Measurements from ENCODE around the gene LARP4B.
A peak's percentile ranks its signal among the peaks of the same experiment; 100 is the strongest.

The LARP4B gene

GRCh38 chr10:932589-932988, 1.1 kb upstream of the LARP4B start:
- intact Hi-C loops (cut with DNase I): loop anchor here (5.0 kb wide), 2 partner anchors 55 to 115 kb away; partner anchors contain the start of genes GTPBP4 and IDI1
- DNase-seq: peak in 6 of 42 donors; percentile 15 to 45 (median 25)

- intact Hi-C loops (cut with DNase I): loop anchor here (5.0 kb wide), 2 partner anchors 57 to 117 kb away; partner anchors contain the start of genes GTPBP4 and IDI1
- peak in 18 of 42 donors; percentile 4 to 50 (median 22) for DNase-seq
Measured at GRCh38 chr10:930625-931325, 730 bp downstream of the LARP4B start.

GRCh38 chr10:929960-930624, 1.4 kb downstream of the LARP4B start:
- DNase-seq: peak in 3 of 42 donors; percentile 29 to 46 (median 30)
- intact Hi-C loops (cut with DNase I): loop anchor here (5.0 kb wide), 2 partner anchors 57 to 117 kb away; partner anchors contain the start of genes GTPBP4 and IDI1

- intact Hi-C loops (cut with DNase I): no loop called here
- DNase-seq: peak in 1 of 42 donors; percentile 9
Measured at GRCh38 chr10:927131-927530, 4.4 kb downstream of the LARP4B start.

GRCh38 chr10:926075-926698, 5.3 kb downstream of the LARP4B start:
- peak in 1 of 42 donors; percentile 4 for DNase-seq
- intact Hi-C loops (cut with DNase I): no loop called here

- no peak for DNase-seq
- intact Hi-C loops (cut with DNase I): no loop called here
Measured at GRCh38 chr10:924524-924859, 7.0 kb downstream of the LARP4B start.

- intact Hi-C loops (cut with DNase I): no loop called here
- DNase-seq: no peak
Measured at GRCh38 chr10:923844-924523, 7.5 kb downstream of the LARP4B start.

- intact Hi-C loops (cut with DNase I): no loop called here
Measured at GRCh38 chr10:921471-922414, 9.8 kb downstream of the LARP4B start.

GRCh38 chr10:920450-920849, 11.1 kb downstream of the LARP4B start:
- DNase-seq: peak in 1 of 42 donors; percentile 7
- intact Hi-C loops (cut with DNase I): no loop called here

More at GRCh38 chr10:921471-922414, 9.8 kb downstream of the LARP4B start:
- DNase-seq: peak in 1 of 42 donors; percentile 26

GRCh38 chr10:919481-919880, 12.0 kb downstream of the LARP4B start:
- intact Hi-C loops (cut with DNase I): no loop called here
- DNase-seq: no peak

GRCh38 chr10:917999-918398, 13.5 kb downstream of the LARP4B start:
- DNase-seq: no peak
- intact Hi-C loops (cut with DNase I): no loop called here

- no peak for DNase-seq
- intact Hi-C loops (cut with DNase I): no loop called here
Measured at GRCh38 chr10:917416-917720, 14.1 kb downstream of the LARP4B start.

- intact Hi-C loops (cut with DNase I): no loop called here
- no peak for DNase-seq
Measured at GRCh38 chr10:916716-917415, 14.6 kb downstream of the LARP4B start.

GRCh38 chr10:909831-910230, 21.7 kb downstream of the LARP4B start:
- peak in 6 of 42 donors; percentile 13 to 57 (median 45) for DNase-seq
- intact Hi-C loops (cut with DNase I): no loop called here

- DNase-seq: no peak
Measured at GRCh38 chr10:905972-906371, 25.5 kb downstream of the LARP4B start.

GRCh38 chr10:905503-905902, 26.0 kb downstream of the LARP4B start:
- intact Hi-C loops (cut with DNase I): no loop called here
- no peak for DNase-seq

More at GRCh38 chr10:905972-906371, 25.5 kb downstream of the LARP4B start:
- intact Hi-C loops (cut with DNase I): no loop called here

GRCh38 chr10:904403-904802, 27.1 kb downstream of the LARP4B start:
- intact Hi-C loops (cut with DNase I): no loop called here

GRCh38 chr10:898141-898540, 33.4 kb downstream of the LARP4B start:
- intact Hi-C loops (cut with DNase I): no loop called here
- DNase-seq: no peak

More at GRCh38 chr10:904403-904802, 27.1 kb downstream of the LARP4B start:
- DNase-seq: no peak
